Epithelial cell of esophagus (primary cell): ENCODE data around the gene PTTG1IP2.
A peak's percentile ranks its signal among the peaks of the same experiment; 100 is the strongest.

Experiments used
- DNase-seq: peaks from one replicate; pipeline ENCODE4 v3.0.0; 2010; ENCODE audit warnings: low read depth
- H3K4me3 ChIP-seq: 2 replicates; pipeline ENCODE4 v1.5.1; 2011; ENCODE audit warnings: mild to moderate bottlenecking, low read length, control low read depth
- TF ChIP-seq, protein P1 (sequence below): IDR thresholded peaks from 2 replicates; pipeline ENCODE4 v1.5.1; 2011; ENCODE audit warnings: low read depth, mild to moderate bottlenecking, low read length, control low read depth, inconsistent platforms; ENCODE audit not compliant: insufficient read depth; ENCODE audit errors: missing control alignments

The PTTG1IP2 gene

DNA sequence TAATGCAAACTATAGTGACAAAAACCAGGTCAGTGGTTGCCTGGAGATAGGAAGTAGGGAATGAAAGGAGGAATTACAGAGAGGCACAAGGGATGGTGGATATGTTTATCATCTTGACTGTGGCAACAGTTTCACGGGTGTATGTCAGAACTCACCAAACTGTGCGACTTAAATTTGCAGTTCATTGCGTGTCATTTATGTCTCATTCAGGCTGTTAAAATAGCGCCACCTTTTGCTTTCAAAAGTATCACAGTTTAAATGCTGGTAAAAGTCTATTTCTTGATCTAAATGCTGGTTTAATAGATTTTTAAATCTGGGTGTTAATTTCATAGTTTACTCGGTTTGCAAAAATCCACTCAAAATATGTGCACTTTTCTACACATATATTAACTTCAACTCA lies 51.0 kb downstream of the PTTG1IP2 start:
- DNase-seq = peak; percentile 36
- no peak overlapping the region for H3K4me3 ChIP-seq
- TF ChIP-seq, protein P1, sequence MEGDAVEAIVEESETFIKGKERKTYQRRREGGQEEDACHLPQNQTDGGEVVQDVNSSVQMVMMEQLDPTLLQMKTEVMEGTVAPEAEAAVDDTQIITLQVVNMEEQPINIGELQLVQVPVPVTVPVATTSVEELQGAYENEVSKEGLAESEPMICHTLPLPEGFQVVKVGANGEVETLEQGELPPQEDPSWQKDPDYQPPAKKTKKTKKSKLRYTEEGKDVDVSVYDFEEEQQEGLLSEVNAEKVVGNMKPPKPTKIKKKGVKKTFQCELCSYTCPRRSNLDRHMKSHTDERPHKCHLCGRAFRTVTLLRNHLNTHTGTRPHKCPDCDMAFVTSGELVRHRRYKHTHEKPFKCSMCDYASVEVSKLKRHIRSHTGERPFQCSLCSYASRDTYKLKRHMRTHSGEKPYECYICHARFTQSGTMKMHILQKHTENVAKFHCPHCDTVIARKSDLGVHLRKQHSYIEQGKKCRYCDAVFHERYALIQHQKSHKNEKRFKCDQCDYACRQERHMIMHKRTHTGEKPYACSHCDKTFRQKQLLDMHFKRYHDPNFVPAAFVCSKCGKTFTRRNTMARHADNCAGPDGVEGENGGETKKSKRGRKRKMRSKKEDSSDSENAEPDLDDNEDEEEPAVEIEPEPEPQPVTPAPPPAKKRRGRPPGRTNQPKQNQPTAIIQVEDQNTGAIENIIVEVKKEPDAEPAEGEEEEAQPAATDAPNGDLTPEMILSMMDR = peak; percentile 57

DNA sequence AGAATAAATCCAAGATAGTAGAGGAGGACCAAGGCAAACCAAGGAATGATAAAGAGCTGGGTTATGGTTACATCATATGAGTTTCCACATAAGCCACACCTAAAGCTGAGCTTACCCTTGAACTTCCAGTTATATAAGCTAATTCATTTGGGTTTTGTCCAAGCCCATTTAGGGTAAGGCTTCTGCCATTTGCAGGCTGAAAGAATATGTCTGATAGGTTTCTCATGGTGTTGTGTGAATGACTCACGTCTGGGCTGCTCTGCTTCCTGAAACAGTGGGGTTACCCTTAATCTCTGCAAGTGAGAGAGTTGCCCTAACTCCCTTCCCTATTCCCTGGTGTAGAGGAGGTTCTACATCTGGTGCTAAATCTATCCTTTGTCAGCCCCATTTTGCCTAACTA lies 60.8 kb downstream of the PTTG1IP2 start:
- DNase-seq = peak; percentile 92

DNA sequence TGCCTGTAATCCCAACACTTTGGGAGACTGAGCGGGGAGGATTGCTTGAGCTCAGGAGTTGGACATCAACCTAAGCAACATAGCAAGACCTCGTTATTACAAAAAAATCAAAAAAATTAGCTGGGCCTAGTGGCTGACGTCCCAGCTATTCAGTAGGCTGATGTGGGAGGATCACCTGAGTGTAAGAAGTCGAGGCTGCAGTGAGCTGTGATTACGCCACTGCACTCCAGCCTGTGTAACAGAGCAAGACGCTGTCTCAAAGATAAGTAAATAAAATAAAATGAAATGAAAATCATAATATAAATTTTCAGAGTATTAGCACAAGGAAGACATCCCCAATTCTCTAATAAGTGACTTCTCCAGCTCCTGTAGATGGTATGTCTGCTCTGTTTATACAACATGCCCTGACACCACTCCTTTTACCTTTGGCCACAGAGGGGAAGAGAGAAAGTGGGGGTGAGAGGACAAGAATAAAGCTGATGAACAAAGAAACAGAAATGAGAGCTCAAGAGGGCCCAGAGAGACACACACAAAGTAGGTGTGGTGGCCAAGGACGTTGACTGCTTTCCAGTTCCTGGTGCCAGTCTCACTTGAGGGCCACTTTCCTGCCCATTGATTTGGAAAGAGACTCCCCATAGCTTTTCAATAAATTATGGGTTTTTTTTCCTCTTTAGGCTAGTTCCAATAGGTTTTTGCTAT lies 62.9 kb downstream of the PTTG1IP2 start:
- TF ChIP-seq, protein P1 = no peak
- H3K4me3 ChIP-seq = no peak overlapping the region
- DNase-seq = no peak

More for the DNA sequence above, 60.8 kb downstream of the PTTG1IP2 start:
- TF ChIP-seq, protein P1 = no peak
- no peak overlapping the region for H3K4me3 ChIP-seq

DNA sequence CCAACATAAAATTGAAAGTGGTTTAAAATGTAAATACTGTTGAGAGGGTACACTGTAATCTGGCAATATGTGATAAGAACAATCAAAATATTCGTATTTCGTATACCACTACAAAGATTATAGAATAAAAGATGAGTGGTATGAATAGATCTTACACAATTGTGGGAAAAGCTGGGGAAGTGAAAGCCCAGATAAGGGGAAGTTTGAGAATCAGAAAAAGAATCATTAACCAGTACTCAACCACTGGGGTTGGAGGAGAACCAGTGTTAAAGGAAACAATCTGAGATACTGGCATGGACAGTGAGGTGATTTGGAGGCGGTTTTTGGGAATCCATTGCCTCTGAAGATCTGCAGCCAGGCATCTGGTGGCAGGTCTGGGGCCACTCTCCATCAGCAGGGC lies 67.0 kb downstream of the PTTG1IP2 start:
- DNase-seq = no peak
- no peak overlapping the region for H3K4me3 ChIP-seq
- TF ChIP-seq, protein P1 = no peak

DNA sequence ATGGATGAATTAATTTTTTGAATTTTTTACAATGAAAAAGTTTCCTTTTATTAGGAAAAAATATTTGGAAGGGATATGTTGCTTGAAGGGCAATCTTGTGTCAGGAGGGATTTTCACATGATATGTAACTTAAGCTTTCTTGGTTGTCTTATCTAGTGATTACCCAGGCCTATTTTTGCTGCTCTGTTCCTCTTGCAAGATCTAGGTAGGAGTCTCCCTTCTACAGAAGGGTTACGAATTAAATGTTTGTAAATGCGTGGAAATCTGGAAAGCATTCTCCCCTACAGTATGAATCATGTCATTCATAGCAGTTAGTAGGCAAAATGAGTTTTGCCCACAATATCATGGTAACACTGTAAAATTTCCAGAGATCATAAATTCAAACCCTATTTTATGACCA lies 69.0 kb downstream of the PTTG1IP2 start:
- TF ChIP-seq, protein P1 = no peak
- DNase-seq = no peak

DNA sequence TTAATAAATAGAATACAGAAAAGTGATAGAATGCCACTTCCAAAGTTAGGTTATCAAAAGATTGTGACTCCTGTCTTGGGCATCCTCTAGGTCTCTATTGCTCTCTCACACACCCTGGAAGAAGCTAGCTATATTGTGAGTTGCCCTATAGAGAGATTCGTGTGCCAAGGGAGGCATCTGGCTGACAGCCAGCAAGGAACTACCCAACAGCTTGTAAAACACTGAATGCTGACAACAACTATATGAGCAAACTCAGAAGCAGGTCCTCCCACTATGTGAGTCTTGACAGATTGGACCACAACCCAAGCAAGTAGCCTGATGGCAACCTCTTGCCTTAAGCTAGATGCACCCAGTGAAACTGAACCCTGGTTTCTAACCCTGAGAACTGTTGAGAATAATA lies 71.0 kb downstream of the PTTG1IP2 start:
- H3K4me3 ChIP-seq = no peak overlapping the region
- TF ChIP-seq, protein P1 = no peak
- peak; percentile 49 for DNase-seq

More for the DNA sequence above, 69.0 kb downstream of the PTTG1IP2 start:
- H3K4me3 ChIP-seq = no peak overlapping the region

DNA sequence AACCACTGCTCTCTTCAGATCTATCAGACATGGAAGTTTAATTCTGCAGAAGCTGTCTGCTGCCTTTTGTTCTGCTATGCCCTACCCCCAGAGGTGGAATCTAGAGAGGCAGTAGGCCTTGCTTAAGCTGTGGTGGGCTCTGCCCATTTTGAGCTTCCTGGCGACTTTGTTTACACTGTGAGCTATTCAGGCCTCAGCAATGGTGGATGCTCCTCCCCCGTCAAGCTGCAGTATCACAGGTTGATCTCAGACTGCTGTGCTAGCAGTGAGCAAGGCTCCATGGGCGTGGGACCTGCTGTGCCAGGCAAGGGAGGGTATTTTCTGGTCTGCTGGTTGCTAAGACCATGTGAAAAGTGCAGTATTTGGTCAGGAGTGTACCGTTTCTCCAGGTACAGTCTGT lies 81.6 kb downstream of the PTTG1IP2 start:
- DNase-seq = peak; percentile 36
- TF ChIP-seq, protein P1 = no peak
- H3K4me3 ChIP-seq = no peak overlapping the region
